ENCODE data around the gene NUP155.
A peak's percentile ranks its signal among the peaks of the same experiment; 100 is the strongest.
"Not testable (repeated sequence)": the region's sequence is repeated elsewhere in the genome, so short reads cannot be mapped to it uniquely, and the experiment has no call there.

NUP155 gene

GRCh38 chr5:37370864-37371726, at the start of gene NUP155:
TSS of gene NUP155 (minus strand) at chr5:37371106. CDS start at chr5:37370977, 129 bp downstream.
- peak; percentile 89 to 90 for DNase-seq

DNA sequence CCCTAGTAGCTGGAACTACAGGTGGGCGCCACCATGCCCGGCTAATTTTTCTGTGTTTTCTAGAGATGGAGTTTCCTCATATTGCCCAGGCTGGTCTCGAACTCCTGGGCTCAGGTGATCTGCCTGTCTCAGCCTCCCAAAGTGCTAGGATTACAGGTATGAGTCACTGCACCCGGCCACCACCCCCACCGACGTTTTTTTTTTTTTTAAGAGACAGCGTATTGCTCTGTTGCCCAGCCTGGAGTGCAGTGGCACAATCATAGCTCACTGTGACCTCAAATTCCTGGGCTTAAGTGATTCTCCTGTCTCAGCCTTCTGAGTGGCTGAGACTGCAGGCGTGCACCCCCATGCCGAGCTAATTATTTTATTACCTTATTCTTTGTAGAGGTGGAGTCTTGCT, 46.4 kb upstream of the NUP155 start:
- no peak for DNase-seq

GRCh38 chr5:37415456-37415855, 44.5 kb upstream of the NUP155 start:
- DNase-seq, result not testable (repeated sequence)

DNA sequence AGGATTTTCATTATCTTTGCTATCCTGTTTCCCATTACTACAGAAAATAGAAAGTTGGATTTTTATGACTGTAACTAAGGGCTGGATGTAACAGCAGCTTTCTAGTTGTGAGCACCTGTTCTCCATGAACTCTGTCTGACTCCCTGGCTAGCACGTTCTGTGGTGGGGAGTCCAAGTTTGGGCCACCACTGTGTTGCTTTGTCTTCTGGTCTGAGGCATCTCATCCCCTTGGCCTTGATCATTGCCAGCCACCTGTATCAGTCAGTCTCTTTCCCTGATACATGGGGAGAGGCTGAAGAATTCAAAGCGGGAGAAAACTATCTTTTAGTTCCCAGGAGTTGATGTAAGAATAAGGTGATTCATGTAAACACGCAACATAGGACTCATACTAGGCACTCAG, 41.6 kb upstream of the NUP155 start:
- DNase-seq, result no peak

- no peak for DNase-seq
Measured at GRCh38 chr5:37400501-37400900, 29.6 kb upstream of the NUP155 start.

DNA sequence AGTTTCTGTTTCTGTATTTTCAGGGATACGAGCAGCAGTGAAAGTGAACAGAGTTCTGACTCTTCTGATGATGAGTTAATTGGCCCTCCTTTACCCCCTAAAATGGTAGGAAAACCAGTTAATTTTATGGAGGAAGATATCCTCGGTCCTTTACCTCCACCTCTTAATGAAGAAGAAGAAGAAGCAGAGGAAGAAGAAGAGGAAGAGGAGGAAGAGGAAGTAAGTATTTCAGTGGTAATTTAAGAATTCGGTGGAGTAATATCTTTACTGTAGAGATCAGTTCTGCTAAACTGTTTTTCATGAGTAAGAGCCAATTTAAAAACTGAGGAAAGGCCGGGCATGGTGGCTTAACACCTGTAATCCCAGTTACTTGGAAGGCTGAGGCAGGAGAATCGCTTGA, 25.4 kb upstream of the NUP155 start:
- no peak for DNase-seq

GRCh38 chr5:37391591-37391990, 20.7 kb upstream of the NUP155 start:
- no peak for DNase-seq

- DNase-seq, result peak; percentile 83 to 86
Measured at GRCh38 chr5:37379100-37379628, 8.3 kb upstream of the NUP155 start, which contains the start of gene WDR70. TSS of gene WDR70 (plus strand) at chr5:37379318. CDS start at chr5:37379368, 50 bp downstream.

DNA sequence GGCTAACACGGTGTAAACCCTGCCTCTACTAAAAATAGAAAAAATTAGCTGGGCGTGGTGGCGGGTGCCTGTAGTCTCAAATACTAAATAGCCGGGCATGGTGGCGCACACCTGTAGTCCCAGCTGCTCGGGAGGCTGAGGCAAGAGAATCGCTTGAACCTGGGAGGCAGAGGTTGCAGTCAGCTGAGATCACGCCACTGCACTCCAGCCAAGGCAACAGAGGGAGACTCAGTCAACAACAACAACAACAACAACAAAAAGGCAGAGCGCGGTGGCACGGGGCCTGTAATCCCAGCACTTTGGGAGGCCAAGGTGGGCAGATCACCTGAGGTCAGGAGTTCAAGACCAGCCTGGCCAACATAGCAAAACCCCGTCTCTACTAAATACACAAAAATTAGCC, 7.2 kb upstream of the NUP155 start:
- not testable (repeated sequence) for DNase-seq

DNA sequence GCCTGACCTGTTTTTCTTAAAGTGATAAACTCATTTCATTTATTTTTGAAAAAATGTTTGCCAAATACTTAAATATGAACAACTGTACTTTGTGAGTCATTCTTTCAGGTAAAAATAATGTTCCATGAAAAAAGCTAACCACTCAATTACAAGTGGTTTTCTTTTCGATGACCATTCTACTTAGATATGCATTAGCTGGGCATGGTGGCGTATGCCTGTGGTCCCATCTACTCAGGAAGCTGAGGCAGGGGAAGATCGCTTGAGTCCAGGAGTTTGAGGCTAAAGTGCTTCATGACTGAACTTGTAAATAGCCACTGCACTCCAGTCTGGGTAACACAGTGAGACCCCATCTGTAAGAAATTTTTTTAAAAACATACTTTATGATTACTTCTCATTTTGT, 4.2 kb upstream of the NUP155 start:
- no peak for DNase-seq

- DNase-seq, result no peak
Measured at GRCh38 chr5:37370550-37370863, 399 bp downstream of the NUP155 start.

GRCh38 chr5:37355161-37355560, 15.7 kb downstream of the NUP155 start:
- DNase-seq, result no peak

DNA sequence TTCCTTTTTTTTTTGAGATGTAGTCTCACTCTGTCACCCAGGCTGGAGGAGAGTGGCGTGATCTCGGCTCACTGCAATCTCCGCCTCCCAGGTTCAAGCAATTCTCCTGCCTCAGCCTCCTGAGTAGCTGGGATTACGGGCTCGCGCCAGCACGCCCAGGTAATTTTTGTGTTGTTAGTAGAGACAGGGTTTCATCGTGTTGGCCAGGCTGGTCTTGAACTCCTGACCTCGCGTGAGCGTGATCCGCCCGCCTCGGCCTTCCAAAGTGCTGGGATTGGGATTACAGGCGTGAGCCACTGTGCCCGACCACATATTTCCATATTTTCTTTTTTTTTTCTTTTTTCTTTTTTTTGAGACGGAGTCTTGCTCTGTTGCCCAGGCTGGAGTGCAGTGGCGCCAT, 28.2 kb downstream of the NUP155 start:
- not testable (repeated sequence) for DNase-seq

GRCh38 chr5:37334754-37335153, 36.2 kb downstream of the NUP155 start:
- DNase-seq, result not testable (repeated sequence)

DNA sequence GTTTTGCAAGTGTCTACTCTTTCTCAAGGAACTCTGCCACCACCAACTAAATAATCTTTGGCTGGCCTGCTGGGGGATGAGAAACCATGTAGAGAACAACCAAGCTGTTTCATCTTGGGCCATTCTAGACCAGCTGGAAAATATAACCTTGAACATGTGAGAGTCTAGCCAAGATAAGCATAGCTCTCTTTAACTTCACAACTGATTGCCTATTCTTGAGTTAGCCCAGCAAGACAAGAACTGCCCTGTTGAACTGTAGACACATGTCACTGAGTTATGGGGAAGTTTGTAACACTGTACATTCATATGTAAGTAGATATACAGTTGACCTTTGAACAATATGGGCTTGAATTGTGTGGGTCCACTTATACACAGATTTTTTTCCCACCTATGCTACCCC, 44.4 kb downstream of the NUP155 start:
- no peak for DNase-seq

DNA sequence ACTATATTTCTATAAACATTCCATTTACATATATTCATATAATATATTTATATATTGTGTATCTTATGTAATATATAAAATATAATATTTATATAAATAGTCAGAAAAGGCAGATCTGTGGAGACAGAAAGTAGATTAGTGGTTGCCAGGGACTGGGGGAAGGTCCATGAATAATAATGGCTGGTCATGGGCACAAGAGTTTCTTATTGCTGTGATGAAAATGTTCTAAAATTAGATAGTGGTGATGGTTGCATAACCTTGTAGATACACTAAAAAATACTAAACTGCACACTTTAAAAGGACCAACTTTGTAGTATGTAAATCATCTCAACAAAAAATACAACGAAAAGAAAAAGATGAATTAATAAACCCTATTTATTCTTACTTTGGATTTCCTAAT, 47.3 kb downstream of the NUP155 start:
- no peak for DNase-seq

GRCh38 chr5:37319037-37319782, 51.7 kb downstream of the NUP155 start:
- DNase-seq, result no peak

- DNase-seq, result no peak
Measured at GRCh38 chr5:37316027-37316426, 54.9 kb downstream of the NUP155 start.

DNA sequence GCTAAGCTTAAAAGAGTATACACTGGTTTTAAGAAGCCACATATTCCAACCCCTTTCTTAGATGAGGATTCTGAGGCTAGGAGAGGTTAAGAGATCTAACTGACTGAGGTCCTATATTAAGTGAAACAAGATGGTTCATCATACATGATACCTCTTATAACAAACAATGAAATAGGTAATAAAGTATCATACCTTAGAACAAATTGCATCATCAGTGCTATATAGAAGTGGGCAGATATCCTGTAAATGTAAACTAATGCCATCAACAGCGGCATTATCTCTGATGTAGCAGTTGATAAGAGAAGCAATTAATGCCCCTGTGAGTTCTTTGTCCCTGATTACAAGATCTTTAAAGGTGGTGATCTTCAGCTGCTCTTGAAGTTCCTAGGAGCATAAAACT, 60.5 kb downstream of the NUP155 start:
- DNase-seq, result no peak

DNA sequence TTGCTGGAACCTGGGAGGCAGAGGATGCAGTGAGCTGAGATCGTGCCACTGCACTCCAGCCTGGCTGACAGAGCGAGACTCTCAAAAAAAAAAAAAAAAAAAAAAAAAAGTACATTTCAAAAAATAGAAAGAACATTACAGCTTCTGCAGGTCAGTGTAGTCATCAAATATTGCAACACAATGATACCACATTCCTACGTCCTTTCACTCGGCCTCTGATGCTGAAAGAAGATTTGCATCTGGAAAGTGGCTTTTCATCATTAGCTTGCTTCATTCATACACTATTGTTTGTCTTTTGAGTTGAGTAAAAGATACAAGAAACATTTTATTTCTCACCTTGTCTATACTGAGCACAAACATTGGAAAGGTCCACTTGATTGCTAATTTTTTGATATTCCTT, 62.1 kb downstream of the NUP155 start:
- DNase-seq, result no peak

- no peak for DNase-seq
Measured at GRCh38 chr5:37304888-37305287, 66.0 kb downstream of the NUP155 start.

GRCh38 chr5:37296313-37296712, 74.6 kb downstream of the NUP155 start:
- not testable (repeated sequence) for DNase-seq

DNA sequence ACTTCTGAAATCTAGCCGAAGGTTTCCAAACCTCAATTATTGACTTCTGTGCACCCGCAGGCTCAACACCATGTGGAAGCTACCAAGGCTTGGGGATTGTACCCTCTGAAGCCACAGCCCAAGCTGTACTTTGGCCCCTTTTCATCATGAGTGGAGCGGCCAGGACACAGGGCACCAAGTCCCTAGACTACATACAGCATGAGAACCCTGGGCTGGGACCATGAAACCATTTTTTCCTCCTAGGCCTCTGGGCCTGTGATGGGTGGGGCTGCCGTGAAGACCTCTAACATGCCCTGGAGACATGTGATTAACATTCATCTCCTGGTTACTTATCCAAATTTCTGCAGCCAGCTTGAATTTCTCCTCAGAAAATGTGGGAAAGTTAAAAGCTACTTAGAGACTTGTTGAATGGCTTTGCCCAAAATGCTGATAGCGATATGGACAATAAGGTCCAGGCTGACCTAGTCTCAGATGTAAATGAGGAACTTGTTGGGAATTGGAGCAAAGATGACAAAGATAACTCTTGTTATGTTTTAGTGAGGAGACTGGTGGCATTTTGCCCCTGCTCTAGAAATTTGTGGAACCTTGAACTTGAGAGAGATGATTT, 87.6 kb downstream of the NUP155 start:
- DNase-seq, result no peak

DNA sequence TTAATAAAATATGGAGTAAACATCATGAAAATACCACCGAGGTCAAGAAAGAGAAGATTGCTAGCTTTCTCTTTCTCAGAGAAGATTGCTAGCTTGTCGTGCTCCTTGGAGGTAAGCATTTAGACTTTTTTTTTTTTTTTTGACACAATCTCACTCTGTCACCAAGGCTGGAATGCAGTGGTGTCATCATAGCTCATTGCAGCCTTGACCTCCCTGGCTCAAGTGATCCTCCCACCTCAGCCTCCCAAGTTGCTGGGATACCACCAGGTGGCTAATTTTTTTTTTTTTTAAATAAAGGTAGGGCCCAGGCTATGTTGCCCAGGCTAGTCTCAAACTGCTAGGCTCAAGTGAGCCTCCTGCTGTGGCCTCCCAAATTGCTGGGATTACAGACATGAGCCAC, 95.4 kb downstream of the NUP155 start:
- no peak for DNase-seq

All from CD4-positive, alpha-beta T cell treated with Interleukin-1 beta for 1 hour (primary cell).